GM18520 (cell line): ENCODE measurements around the gene MYOF.
"Not testable (repeated sequence)": the region's sequence is repeated elsewhere in the genome, so short reads cannot be mapped to it uniquely, and the experiment has no call there.

Experiments used
- ATAC-seq: cut with Tn5 transposase; IDR thresholded peaks from one replicate; pipeline ENCODE4 v1.9.1; 2021; ENCODE audit not compliant: unreplicated experiment

MYOF gene

GRCh38 chr10:93431361-93431760 is 50.8 kb downstream of the MYOF start:
- no peak for ATAC-seq

DNA sequence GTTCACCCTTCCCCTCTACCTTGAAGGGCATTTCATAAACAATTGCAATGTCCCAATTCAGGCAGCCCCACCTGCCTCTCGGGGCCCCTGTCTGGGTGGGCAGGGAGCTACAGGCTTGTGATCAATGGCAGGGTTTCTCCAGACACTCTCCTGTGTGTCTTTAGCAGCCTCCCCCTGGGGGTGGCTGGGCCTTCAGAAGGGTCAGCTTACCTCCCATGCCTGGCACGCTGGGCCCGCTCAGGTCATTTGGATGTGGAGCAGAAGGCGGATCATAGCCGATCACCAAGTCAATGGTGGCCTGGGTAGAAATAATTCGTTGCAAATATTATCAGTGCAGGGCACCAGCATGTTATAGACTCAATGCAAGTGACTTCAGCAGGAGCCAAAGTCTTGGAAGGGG is 56.3 kb downstream of the MYOF start:
- no peak for ATAC-seq

DNA sequence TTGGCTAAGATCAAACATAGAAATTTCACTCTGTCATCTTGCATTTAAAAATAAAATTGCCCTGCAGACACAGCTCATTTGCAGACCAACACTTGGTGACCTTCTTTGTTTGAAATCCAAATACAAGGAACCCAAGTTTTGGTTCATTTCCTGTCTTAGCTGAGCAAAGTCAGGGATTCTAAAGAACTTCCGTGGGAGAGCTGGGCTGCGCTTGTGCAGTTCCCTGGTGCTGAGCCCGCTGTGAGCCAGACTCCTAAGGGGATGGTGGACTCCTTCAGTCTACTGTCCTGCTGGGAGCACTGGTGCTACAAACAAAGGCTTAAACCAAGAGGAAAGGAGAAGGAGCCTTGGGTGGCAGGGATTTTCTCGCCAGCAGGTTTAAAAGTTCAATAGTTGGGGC is 60.0 kb downstream of the MYOF start:
- ATAC-seq: no peak

DNA sequence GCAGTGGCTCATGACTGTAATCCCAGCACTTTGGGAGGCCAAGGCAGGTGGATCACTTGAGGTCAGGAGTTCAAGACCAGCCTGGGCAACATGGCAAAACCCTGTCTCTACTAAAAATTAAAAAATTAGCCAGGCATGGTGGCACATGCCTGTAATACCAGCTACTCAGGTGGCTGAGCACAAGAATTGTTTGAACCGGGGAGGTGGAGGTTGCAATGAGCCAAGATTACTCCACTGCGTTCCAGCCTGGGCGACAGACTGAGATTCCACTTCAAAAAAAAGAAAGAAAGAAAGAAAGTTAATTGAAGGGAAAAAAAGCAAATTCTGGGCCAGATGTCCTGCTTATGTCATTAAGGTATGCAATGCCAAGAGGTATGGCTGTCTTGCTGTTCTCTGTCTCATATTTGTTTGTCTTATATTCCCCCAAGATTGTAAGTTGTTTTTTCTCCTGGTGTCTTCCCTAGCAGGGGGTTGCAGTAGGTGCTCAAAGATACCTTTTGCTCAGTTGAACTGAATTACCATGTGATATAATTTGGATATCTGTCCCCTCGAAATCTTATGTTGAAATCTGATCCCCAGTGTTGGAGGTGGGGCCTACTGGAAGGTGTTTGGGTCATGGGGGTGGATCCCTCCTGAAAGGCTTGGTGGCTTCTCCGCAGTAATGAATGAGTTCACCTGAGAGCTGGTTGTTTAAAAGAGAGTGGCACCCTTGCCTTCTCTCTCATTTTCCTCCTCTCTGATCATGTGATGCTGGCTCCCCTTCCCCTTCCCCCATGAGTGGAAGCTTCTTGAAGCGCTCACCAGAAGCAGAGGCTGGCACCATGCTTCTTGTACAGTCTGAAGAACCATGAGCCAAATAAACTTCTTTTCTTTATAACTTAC is 60.9 kb downstream of the MYOF start:
- ATAC-seq: no peak

GRCh38 chr10:93420091-93420490 is 62.0 kb downstream of the MYOF start:
- no peak for ATAC-seq

DNA sequence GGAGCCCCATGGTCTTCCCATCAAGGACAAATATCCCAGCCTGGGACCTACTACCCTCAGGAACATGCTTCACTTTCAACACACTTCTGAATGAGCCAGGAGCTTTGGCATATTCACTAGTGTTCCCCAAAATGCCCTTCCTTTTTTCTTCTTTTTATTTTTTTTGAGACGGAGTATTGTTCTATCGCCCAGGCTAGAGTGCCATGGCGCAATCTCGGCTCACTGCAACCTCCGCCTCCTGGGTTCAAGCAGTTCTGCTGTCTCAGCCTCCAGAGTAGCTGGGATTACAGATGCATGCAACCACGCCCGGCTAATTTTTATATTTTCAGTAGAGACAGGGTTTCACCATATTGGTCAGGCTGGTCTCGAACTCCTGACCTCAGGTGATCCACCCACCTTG is 63.1 kb downstream of the MYOF start:
- ATAC-seq: not testable (repeated sequence)

DNA sequence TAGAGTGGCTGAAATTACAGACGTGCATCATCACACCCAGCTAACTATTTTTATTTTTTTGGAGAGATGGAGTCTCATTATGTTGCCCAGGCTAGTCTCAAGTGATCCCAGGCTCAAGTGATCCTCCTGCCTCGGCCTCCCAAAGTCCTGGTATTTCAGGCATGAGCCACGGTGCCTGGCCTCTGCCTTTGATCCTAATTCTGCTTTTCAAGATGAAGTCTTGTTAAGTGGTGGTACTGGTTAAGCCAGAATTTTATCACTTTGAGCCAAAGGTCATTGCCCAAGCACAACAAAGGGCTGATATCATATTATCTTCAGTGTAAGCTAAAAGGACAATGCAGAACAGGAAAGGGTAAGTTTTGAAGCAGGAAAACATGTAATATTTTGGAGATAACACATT is 64.2 kb downstream of the MYOF start:
- no peak for ATAC-seq

DNA sequence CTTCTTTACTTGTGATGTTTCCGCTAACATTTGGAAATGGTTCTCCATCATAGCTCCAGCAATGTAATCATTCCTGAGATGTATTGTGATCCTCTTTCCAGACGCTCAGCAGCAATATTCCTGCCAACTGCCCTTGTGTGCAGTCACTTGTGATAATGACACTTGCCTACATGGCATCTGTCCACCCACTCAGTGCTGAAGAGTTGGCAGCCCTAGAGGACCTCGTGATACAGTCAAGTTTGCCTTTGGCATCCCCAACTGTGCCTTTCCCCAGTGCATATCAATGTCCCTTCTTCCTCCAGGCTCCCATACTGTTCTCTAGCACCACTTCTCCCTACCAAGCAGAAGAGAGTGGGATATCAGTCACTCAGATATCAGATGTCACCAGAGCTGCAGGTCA is 64.9 kb downstream of the MYOF start:
- ATAC-seq: no peak

DNA sequence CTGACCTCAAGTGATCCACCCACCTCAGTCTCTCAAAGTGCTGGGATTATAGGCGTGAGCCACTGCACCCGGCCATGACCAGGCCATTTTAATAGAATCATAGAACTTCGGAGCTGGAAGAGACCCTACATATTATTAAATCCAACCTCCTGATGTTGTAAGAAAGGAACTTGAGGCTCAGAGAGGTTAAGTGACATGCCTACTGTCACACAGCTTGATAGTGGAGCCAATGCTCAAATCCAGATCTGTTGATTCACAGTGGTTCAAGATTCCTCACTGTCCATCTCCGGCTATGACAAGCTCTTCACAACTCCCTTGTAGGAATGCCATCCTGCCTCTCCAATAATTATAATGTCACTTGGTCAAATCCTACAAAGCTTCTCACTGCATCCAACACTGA is 65.3 kb downstream of the MYOF start:
- ATAC-seq: no peak

DNA sequence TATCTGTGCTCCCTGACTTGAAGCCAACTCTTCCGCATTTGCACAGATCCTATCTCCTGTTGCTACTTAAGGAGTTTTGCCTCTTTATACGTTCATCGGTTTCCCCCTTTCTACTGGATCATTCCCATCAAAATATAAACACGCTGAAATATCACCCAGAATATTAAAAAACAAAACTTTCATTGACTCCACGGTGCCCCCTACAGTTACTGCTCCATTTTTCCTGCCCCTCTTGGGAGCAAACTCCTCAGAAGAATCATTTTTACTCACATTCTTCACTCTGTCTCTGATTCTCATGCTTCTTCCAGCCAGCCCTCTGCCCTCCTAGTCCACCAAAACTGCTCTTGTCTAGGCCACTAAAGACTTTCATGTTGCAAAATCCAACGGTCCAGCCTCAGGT is 66.4 kb downstream of the MYOF start:
- no peak for ATAC-seq

- ATAC-seq: no peak
Measured at GRCh38 chr10:93413252-93413689, 68.9 kb downstream of the MYOF start.

DNA sequence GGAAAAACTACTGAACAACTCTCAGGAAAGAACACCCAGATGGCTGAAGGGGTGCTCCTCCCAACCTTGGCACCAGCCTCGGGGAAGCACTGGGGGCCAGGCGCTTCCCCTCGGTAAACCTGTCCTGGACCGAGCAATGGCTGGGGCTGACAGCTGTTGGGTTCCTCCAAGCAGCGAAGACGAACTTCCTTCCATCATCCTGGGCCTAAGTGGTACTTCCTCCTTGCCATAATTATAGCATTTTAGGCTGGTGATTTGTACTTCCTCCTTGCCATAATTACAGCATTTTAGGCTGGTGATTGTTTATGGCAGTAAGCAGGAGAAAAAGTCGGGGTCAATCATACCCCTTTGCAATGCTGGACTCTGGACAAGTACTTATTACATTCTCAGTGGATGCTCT is 69.3 kb downstream of the MYOF start:
- no peak for ATAC-seq

DNA sequence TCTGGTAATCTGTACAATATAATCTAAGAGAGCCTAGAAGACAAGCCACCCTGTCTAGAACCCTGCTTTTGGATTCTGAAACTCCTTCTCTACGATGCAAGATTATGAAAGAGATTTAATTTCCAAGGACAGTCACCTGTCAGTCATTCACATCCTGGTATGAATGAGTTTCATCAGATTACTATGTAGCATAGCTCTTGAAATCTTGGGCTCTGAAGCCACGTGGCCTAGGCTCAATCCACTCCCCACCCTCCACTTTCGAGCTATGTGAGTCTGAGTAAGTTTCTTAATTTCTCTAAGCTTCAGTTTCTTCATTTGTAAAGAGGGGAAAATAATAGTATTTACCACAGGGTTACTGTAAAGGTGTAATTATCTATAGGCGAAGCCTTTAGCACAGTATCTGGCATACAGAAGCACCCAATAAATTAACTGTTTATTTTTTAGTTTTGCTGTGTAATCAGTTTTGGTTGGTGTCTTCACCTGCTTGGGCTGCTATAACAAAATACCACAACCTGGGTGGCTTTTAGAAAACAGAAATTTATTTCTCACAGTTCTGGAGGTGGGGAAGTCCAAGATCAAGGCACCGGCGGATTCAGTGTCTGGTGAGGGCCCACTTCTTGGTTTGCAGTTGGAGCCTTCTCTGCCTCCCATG is 71.3 kb downstream of the MYOF start:
- ATAC-seq: no peak

GRCh38 chr10:93408783-93409182 is 73.4 kb downstream of the MYOF start:
- ATAC-seq: no peak

DNA sequence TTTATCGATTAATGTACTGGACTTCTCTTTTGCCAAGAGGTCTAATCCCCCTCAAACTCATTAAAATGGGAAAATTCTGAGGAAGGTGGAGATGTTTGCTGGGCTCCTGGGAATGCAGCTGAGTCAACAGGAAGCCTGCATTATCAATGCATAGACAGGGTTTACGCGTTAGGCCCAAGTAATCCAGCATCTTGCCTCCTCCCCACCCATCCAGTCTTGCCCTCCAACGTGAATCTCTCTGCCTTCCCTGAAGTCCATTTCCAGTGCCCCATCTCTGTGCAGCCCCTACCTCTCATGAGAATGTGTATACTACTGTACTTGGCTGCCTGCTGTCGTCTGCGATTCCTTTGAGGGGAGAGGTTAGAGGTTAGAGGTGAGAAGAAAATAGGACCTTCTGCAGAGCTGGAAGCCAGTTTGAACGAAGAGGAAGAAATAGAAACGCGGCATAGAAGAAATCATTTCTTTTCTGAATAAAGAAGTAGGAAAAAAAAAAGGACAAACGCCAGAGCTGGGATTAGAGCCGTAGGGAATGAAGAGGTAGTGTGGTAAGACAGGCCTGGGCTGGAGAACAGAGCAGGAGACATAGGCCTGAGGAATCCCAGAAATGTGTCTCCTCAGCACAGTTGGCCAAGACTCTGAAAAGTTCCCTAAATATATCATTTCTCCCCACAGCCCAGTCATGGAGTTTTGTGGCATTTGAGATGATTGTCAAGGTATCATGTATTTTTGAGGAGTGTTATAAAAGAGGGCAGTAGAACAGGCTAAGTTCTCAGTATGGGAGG is 75.6 kb downstream of the MYOF start:
- ATAC-seq: no peak

- no peak for ATAC-seq
Measured at GRCh38 chr10:93404048-93404354, 78.1 kb downstream of the MYOF start.

DNA sequence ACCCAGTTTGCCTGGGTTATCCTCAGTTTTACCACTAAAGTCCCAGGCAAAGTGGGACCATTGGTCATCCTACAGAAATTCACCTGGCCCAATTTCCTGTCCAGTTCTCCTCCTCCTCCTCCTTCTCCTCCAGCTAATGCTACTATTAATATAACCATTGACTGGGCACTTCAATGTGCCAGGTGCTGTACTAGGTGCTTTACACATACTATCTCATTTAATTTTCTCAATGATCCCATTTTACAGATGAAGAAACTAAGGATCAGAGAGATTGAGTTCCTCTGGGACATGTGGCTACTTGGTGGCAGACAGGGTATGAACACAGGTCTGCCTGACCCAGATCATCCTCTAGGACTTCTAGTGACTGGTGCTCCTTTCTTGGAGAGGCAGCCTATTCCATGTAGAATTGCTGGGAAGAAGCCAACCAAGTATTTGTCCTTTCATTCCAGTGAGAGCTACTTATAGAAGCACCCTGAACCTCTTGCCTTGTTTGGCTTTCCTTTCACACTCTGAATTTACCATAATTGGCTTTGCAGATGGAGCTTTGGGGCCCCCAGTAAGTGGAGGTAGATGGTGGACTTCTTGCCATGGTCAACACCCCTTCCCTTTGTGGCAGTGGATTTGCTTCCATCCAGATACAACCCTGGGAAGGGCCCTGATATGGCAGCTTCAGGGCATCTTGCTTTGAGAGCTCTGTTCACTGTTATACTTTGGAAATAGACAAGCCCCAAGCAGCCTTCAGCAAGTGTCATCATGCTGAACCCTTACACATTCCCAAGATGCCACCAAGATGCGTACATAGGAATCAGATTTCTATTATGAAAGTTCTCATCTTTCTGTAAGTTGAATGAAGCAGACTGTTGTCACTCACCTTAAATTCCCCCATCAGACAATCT is 78.7 kb downstream of the MYOF start:
- ATAC-seq: no peak

DNA sequence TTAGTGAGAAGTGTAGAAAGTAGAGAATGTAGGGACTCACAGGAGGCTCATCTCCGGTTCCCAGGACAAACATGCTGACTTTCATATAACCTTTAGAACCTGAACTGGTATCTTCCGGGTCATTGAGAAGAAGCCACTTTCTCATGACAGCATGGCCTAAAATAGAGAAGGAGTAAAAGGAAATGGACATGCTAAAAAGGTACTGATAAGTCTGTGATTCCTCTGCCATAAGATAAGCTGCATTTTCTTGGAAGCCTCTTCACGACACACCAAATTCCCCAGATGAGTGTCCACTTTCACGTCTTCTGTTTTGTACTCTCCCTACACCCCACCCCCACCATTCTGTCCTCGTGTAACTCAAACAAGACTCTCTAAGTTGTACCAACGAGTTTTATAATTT is 79.9 kb downstream of the MYOF start:
- no peak for ATAC-seq

GRCh38 chr10:93398528-93398927 is 83.6 kb downstream of the MYOF start:
- no peak for ATAC-seq

GRCh38 chr10:93397020-93397419 is 85.1 kb downstream of the MYOF start:
- no peak for ATAC-seq

GRCh38 chr10:93393211-93393610 is 88.9 kb downstream of the MYOF start:
- no peak for ATAC-seq
